Dedifferentiated amniotic fluid mesenchymal stem cell (primary cell): ENCODE results near the gene STEAP1B.
"Not testable (repeated sequence)": the region's sequence is repeated elsewhere in the genome, so short reads cannot be mapped to it uniquely, and the experiment has no call there.

ENCODE experiments used
- DNase-seq: peaks from one replicate; pipeline ENCODE4 v3.0.0-alpha.2; 2016; ENCODE audit errors: extremely low spot score

STEAP1B gene

DNA sequence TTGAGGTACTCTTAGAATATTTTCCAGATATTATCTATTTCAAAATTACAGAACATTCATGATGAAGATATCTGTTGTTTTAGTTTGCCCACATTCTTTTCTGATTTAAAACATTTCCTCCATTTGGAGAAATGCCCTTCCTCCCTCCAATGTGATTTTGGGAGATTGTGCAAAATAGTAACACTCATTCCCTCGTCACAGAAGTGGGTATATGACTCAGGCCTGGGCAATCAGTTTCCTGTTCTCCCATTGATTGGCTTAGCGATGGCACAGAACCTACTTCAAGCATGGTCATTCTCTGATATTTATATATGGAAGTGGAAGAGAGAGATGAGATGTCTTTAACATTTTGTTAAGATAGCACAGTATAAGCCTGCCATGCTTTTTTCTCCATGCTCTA is 3.1 kb downstream of the STEAP1B start:
- not testable (repeated sequence) for DNase-seq

DNA sequence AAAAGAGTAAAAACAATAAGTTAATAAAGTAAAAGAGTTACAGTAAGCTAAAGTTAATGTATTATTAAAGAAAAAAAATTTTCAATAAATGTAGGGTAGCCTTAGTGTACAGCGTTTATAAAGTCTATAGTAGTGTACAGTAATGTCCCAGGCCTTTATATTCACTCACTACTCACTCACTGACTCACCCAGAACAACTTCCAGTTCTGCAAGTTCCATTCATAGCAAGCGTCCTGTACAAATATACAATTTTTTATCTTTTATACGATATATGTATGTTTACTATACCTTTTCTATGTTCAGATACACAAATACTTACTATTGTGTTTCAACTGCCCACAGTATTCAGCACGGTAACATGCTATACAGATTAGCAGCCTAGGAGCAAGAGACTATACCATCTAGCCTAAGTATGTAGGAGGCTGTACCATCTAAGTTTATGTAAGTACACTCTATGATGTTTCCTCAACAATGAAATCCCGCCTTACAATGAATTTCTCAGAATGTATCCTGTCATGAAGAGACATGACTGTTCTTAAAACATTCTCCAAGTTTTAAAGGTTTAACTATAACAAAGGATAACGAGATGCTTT is 3.6 kb downstream of the STEAP1B start:
- DNase-seq = not testable (repeated sequence)

DNA sequence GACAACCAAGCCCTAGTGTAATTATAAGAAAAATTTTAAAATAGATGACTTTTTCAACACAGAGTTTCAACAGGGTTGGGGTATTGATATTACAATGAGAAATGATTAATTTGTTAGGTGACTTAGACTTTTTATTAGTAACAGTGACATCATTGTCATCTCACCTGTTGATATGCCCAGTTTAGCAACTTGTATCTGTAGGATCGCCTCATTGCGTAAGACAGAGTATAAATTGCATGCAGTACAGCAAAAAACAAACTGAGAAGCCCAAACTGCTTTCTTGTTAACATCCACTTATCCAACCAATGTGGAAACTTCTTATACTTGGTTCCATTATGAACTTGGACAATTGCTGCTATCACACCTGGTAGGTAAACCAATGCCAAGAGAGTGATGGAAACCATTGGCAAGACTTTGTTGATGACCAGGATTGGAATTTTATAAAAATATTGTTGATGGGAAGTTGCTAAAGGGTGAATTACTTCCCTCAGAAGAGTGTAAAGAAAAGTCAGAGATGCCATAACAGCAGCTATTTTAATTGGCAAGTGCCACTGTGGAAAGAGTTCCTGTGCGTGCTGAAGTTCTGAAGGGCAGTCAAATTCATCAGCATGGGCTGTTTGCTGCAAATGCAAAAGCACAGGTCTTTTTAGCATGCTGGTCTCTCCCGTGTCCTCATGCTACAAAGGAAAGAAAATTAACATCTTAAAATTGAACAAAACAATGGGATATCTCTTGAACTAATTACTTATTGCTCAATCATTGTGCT is 6.6 kb downstream of the STEAP1B start:
- not testable (repeated sequence) for DNase-seq

DNA sequence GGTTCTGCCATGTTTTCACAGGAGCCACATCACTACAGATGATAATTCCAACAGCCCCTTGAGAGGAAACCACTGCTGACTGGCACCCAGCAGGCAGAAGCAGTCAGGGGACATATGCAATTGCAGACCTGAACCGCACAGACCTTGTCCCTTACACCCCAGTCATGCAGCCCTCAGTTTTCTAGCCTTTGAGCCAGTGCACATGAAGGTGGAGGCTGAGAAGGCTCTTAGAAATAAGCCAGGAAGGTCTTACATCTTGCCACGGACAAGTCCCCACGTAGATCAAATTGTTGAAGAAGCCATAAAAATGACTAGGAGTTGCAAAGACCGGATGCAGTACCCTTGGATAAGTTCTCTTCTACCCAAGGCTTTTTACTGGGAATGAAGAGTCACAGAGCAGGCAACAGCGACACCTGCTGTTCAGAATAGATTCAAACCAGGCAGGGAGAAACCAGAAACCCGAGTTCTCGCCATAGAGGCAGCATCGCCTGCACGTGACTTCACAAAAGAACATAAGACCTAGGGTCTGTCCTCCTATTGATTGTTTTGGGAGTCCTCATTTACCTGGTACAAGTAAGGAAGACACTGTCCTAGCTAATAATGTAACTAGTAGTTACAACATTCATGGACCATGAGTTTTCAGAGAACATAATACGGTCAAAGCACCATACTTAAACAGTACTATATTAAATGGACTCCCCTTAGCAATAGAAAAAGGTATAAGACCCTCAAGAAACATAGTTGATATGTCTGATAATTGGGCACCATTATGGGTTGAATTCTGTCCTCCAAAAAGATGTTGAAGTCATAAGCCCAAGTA is 11.1 kb downstream of the STEAP1B start:
- DNase-seq = peak; percentile 73

DNA sequence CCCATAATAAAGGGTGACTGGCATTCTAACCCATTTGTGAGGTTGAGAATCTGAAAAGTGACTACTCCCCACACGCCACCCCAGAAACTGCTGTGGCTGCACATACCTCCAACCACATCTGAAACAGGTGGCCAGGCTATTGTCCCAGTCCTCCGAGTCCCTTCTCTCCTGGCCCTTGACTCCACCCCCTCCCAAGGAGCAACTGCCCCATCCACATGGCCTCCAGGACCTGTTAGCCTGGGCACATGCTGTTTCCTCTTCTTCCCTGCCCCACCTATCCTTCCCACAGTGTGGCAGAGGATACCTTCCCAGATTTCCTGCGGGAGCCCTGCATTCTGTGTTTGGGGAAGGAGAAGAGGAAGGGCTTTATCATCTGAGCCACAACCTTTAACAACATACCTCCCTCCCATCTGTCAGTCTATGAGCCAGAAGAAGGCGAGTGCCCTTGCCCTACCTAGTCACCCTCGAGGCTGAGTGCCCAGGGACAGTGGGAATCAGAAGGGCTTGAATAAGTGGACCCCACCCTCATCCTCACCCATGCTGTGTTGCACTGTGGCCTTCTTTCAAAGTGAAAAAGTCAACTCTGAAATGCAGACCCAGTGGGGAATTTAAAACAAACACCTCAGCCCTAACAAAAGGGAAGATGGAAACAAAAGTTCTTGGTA is 11.9 kb downstream of the STEAP1B start:
- DNase-seq = no peak

DNA sequence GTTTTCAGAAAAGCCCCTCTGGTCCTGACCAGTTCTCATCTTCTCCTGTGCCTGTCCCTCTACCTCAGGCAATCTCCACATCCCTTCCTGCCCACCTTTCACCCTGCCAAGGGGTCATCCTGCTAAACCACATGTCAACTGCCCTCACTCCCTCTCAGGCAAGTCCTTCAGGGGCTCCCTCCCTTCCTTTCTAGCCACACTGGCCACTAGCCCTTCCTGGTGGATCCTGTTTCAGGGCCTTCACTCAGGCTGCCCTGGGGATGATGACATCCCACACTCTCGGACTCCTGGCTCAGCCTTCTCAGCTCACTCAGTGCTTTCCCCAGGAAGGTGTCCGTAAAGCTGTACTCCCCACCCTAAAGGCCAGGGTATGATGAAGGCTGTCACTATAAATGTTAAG is 13.4 kb downstream of the STEAP1B start:
- no peak for DNase-seq

DNA sequence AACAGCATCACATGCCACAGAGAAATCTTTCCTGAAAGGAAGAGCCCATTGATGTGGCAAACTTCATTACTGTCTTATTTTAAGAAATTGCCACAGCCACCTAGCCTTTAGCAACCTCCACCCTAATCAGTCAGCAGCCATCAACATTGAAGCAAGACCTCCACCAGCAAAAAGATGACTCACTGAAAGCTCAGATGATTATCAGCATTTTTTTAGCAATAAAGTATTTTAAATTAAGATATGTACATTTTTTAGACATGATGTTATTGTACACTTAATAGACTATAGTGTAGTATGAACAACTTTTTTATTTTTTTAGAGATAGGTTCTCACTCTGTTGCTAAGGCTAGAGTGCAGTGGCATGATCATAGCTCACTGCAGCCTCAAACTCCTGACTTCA is 14.8 kb downstream of the STEAP1B start:
- DNase-seq = peak; percentile 42

DNA sequence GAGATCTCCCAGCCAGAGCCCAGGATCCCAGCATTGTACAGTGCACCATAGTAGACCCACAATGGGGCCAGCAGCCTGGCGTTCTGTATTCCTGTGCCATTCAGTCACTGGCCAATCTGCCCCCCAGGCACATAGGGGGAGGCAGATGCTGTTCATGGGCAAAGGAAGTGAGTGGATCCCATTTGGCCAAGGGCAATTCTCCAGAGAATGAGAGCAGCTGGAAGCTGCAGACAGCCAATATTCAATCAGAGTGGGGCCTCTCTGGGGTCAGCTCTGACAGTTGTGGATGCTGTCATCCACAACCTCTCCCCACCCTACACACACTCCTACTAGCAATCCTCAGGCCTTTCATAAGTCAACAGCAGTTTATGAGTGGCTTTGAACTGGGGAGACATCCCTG is 17.5 kb downstream of the STEAP1B start:
- DNase-seq = no peak

DNA sequence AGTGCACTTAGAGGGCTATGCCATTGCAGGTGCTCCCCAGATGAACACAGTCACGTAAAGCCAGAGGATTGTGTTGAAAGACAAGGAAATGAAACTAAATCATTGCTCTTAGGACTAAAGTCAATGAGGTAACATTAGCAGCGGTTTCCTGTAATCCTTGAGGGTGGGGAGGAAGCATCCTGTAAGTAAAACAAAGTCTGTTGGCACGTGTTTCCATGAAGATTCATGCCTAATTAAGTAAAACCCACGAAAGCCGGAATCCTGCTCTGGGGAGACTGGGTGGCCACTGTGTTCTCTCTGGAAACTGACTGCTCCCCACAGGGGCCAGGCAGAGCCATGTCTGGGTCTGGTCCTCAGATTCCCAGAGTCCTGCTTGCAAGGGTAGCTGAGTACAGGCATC is 18.3 kb downstream of the STEAP1B start:
- DNase-seq = no peak

DNA sequence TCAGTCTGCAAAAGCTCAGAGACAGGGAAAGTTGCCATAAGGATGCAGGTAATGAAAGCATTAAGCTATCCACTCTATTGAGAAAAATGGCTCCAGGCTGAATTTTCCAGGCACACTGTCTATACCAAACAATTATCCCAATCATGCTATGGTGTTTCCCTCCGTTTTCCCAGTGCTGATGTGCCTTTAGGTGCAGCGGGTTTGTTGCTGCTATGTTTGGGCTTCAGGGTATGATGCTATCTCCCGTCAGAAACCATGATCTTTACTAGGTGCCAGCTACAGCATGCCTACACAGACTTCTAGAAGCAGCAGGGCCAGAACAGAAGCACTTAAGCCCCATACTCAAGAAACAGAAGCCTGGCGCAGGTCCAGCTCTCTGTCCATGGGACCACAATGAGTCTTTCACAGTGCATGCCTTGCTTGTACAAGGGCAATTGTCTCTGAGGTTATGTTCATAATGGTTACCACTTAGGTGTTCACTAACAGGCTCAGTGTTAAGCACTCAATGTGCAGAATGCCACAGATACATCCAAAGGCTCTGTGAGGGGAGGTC is 19.4 kb downstream of the STEAP1B start:
- DNase-seq = no peak

DNA sequence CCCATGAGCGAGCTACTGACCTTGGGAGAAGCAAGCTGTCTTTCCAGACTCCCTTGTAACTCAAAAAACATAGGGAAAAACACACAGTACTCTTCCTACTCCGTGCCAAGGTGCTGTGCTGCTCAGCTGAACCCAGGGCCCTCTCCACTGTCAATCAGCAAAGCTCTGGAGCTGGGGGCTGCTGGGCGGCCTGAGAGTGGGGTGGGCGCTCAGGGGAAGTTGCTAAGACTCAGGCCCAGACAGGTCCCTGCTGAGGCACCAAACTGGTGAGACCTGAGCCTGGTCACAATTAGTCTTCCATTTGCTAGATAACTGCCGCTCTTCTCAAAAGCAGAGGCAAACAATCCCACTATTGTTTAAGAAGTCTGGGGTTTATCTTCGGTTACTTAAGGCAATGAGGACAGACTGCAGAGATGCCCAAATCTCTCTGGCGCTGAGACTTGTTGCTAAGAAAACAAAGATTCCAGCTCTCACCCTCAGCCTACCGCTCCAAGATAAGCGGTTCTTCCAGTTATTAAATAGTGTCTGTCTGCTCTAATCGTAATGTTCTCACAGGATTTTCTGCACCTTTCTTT is 22.0 kb downstream of the STEAP1B start:
- DNase-seq = no peak

DNA sequence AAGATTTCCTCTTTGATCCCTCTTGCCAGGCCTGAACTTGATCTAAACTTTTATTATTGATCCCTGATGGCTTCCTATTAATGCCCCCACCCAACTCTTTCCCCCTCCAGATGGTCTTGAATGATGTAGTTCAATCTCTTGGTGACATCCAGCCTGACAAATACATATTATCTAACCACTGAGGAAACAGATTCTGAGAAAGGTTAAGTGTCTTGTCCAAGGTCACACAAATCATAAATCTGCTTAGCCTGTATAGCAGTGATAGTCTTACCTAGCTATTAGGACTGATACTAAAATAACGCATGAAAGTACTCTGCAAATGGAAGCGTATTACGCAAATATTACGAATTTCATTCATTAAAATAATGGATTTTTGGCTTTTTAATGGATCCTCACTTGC is 22.7 kb downstream of the STEAP1B start:
- DNase-seq = no peak

DNA sequence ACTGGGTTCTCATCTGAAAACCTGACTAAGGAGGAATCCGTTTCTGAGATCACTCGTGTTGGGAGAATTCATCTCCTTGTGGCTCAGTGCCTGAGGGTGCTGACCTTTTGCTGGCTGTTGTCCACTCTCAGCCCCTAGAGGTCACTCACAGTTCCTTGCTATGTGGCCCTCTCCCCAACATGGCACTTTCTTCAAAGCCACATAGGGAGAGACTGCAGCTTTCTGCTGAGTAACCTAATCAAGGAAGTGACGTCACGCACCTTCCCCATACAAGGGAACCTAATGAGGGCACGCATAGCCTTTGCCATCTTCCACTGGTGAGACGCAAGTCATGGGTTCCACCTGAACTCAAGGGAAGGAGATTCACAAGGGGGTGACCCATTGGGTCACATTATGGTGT is 23.2 kb downstream of the STEAP1B start:
- no peak for DNase-seq

DNA sequence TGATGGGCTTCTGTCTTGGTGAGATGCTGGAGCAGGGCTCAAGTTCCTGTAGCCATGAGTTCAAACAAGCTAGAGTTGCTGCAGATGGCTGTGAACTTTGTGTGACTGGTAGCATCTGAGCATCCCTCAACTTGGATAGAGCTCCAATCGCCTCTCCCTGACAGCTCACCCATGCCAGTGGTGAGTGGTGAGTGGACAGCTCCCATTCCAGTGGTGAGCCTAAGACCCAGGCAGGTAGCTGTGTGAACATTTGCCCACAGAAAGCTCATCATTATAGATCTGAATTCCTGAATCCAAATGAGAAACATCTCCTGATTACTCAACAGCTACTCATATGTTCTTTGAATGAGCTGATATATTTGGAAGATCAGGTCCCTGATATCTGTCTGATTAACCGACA is 25.3 kb downstream of the STEAP1B start:
- no peak for DNase-seq

DNA sequence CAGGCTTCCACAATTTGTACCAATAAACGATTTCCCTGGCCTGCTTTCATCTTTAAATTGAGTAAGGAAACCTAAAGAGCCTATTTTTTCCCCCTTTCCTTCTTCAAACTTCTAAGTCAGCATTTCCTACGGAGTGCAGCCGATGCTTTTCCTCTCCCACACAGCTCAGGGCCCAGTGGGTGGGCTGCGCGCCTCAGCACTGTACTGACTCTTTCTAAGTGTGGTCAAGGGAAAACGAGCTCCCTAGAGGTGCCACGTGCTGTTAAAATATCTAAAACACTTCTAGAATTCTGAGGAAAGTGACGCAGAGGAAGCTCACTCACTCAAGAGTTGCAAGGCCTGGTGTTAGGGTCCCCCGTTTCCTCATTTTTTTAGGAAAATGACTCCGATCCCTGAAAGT is 29.0 kb downstream of the STEAP1B start:
- no peak for DNase-seq

DNA sequence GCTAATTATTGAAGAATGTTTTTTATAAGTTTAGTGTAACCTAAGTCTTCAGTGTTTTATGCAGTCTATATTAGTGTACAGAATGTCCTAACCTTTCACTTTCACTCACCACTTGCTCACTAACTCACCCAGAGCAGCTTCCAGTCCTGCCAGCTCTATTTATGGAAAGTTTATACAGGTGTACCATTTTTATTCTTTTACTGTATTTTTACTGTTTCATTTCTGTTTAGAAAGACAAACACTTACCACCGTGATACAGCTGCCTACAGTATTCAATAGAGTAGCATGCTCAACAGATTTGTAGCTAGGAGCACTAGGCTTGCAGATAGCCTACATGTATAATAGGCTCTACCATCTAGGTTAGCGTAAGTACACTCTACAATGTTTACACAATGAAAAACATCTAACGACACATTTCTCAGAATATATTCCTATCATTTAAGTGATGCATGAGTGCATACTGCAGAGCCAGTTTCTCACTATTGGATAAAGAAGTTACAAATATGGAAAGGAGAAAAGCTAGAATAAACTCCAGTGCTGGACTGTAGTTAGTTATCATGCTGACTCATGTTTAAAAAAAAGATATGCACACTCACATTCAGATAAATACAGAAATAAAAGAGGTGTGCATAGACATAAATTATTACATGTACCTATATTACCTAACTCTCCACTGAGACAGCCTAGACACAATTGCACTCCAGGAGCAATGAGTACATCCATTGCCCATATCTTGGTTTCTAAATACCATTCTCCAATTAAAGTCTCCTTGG is 30.4 kb downstream of the STEAP1B start:
- DNase-seq = no peak

DNA sequence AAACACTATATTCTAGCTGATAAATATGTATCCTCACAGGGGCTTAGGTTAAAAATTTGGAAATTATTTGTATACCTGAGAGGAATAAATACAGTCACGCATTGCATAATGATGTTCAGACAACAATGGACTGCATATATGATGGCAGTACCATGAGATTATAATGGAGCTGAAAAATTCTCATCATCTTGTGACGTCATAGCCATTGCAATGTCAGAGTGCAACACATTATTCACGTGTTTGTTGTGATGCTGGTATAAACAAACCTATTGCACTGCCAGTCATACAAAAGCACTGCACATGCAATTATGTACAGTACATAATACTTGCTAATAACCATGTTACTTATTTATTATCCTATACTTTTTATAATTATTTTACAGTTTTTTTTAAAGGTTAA is 31.4 kb downstream of the STEAP1B start:
- DNase-seq = no peak

DNA sequence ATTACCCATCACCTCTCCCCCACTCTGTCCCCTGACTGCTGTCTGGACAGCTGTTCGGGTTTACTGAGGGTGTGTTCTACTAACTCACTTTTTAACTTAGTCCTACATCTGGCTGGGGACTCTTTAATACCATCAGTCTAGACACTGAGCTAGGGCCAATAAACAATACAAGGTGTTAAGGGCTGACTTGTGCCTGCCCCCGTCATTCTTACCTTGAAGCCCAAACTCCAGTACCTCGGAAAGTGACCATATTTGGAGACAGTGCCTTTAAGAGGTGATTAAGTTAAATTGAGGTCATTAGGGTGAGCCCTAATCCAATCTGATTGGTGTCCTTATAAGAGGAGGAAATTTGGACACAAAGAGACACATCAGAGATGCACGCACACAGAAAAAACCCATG is 35.7 kb downstream of the STEAP1B start:
- no peak for DNase-seq

DNA sequence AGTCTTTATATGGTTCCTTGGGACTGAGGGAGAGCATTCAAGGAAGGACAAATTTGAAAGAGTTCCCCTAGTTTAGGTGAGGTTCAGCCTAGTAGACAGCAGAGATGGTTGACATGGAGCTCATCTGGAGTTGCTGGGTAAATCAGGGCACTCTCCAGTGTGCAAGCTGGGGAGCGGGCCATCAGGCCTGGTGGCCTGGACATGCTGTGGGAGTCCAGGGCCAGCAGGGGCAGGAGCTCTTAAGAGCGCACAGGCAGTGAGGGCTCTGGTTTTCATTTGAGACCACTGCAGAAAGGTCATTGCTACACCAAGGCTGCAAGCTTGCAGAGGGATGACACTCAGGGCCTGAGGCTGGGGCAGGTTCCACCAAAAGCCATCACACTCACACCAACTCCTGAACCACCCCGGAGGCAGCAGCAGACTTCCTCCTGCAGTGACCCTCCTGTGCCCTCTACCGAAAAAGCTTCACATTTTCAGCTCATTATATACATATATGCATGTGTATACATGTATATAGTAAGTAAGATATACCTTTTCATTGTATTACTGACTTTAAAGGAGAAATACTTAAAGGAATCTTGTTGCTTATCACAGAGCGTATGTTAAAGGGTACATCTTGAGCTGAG is 39.5 kb downstream of the STEAP1B start:
- no peak for DNase-seq

DNA sequence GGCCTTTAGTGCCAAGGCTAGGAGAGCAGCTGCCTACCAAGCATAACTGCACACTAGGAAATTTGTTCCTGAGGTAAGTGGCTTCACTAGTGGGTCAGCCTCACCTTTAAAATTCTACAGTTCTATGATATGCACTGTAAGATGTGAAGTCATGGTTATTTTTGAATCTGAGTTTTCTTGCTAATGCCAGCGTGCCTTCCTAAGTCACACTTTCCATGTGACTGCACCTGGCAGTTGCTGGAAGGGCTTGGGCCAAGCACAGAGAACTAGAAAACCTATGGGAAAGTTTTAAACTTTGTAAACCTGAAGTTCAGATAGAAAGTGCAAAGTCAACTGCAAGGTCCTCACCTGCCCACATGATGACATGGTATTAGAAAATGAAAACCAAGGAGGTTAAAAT is 42.5 kb downstream of the STEAP1B start:
- DNase-seq = no peak
